ENCODE measurements around the gene RAB37.

RAB37 gene

GRCh38 chr17:74782571-74782970, 45.5 kb downstream of the RAB37 start:
- DNase-seq, result no peak

- DNase-seq, result no peak
Observed at GRCh38 chr17:74784125-74784810, 47.2 kb downstream of the RAB37 start.

GRCh38 chr17:74785096-74785980, 48.3 kb downstream of the RAB37 start:
- no peak for DNase-seq

GRCh38 chr17:74785981-74786360, 48.9 kb downstream of the RAB37 start:
- no peak for DNase-seq

GRCh38 chr17:74786431-74787055, 49.5 kb downstream of the RAB37 start:
- no peak for DNase-seq

- no peak for DNase-seq
Observed at GRCh38 chr17:74790161-74791058, 53.4 kb downstream of the RAB37 start.

- no peak for DNase-seq
Observed at GRCh38 chr17:74792586-74793105, 55.6 kb downstream of the RAB37 start.

GRCh38 chr17:74795327-74796020, 58.4 kb downstream of the RAB37 start:
- DNase-seq, result no peak

- no peak for DNase-seq
Observed at GRCh38 chr17:74796211-74796610, 59.2 kb downstream of the RAB37 start.

- DNase-seq, result no peak
Observed at GRCh38 chr17:74796866-74797265, 59.8 kb downstream of the RAB37 start.
